Ishikawa (cell line): ENCODE results near the gene TACC2.

Source experiments
- CEBPB ChIP-seq: IDR thresholded peaks from 2 replicates; pipeline ENCODE4 v1.6.1; 2012
- EP300 ChIP-seq: IDR thresholded peaks from 2 replicates; pipeline ENCODE4 v1.6.1; 2012; ENCODE audit warnings: borderline replicate concordance
- RAD21 ChIP-seq: IDR thresholded peaks from 2 replicates; pipeline ENCODE4 v1.6.1; 2012; ENCODE audit warnings: low read depth
- TAF1 ChIP-seq: IDR thresholded peaks from 2 replicates; pipeline ENCODE4 v1.6.1; 2012; ENCODE audit warnings: low read depth, mild to moderate bottlenecking
- YY1 ChIP-seq: IDR thresholded peaks from 2 replicates; pipeline ENCODE4 v1.6.1; 2012; ENCODE audit warnings: low read depth
- ZBTB7A ChIP-seq: IDR thresholded peaks from 2 replicates; pipeline ENCODE4 v1.6.1; 2012; ENCODE audit warnings: low read depth
- TF ChIP-seq, protein P1 (sequence below): IDR thresholded peaks from 2 replicates; pipeline ENCODE4 v1.6.1; 2012
- TF ChIP-seq, protein P2 (sequence below): IDR thresholded peaks from 2 replicates; pipeline ENCODE4 v1.6.1; 2012; ENCODE audit warnings: low read depth, mild to moderate bottlenecking
- TF ChIP-seq, protein P3 (sequence below): IDR thresholded peaks from 2 replicates; pipeline ENCODE4 v1.6.1; 2012

DNA sequence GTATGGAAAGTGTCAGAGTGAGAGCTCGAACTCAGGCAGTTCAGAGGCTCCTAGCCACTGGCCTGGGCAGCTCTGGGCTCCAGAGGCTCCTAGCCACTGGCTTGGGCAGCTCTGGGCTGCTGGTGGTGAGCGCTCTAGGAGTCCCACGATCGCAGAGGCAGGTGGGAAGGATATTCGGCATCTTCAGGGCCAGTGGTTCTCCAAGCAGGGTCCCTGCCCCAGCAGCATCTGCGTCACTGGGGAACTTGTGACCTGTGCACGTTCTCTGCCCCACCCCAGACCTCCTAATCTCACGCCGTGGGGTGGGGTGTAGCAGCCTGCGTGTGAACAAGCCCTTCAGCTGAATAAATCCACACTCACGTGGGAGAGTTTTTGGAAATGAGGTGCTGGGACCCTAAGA, 256.9 kb downstream of the TACC2 start:
- TF ChIP-seq, protein P1, sequence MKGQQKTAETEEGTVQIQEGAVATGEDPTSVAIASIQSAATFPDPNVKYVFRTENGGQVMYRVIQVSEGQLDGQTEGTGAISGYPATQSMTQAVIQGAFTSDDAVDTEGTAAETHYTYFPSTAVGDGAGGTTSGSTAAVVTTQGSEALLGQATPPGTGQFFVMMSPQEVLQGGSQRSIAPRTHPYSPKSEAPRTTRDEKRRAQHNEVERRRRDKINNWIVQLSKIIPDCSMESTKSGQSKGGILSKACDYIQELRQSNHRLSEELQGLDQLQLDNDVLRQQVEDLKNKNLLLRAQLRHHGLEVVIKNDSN: no peak
- TF ChIP-seq ZBTB7A: no peak
- TF ChIP-seq, protein P2, sequence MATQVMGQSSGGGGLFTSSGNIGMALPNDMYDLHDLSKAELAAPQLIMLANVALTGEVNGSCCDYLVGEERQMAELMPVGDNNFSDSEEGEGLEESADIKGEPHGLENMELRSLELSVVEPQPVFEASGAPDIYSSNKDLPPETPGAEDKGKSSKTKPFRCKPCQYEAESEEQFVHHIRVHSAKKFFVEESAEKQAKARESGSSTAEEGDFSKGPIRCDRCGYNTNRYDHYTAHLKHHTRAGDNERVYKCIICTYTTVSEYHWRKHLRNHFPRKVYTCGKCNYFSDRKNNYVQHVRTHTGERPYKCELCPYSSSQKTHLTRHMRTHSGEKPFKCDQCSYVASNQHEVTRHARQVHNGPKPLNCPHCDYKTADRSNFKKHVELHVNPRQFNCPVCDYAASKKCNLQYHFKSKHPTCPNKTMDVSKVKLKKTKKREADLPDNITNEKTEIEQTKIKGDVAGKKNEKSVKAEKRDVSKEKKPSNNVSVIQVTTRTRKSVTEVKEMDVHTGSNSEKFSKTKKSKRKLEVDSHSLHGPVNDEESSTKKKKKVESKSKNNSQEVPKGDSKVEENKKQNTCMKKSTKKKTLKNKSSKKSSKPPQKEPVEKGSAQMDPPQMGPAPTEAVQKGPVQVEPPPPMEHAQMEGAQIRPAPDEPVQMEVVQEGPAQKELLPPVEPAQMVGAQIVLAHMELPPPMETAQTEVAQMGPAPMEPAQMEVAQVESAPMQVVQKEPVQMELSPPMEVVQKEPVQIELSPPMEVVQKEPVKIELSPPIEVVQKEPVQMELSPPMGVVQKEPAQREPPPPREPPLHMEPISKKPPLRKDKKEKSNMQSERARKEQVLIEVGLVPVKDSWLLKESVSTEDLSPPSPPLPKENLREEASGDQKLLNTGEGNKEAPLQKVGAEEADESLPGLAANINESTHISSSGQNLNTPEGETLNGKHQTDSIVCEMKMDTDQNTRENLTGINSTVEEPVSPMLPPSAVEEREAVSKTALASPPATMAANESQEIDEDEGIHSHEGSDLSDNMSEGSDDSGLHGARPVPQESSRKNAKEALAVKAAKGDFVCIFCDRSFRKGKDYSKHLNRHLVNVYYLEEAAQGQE: no peak
- TF ChIP-seq CEBPB: no peak
- TF ChIP-seq, protein P3, sequence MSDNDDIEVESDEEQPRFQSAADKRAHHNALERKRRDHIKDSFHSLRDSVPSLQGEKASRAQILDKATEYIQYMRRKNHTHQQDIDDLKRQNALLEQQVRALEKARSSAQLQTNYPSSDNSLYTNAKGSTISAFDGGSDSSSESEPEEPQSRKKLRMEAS: no peak
- TF ChIP-seq TAF1: no peak
- TF ChIP-seq RAD21: no peak
- TF ChIP-seq EP300: no peak
- TF ChIP-seq YY1: no peak
